ENCODE results near the gene COG4.

COG4 gene

DNA sequence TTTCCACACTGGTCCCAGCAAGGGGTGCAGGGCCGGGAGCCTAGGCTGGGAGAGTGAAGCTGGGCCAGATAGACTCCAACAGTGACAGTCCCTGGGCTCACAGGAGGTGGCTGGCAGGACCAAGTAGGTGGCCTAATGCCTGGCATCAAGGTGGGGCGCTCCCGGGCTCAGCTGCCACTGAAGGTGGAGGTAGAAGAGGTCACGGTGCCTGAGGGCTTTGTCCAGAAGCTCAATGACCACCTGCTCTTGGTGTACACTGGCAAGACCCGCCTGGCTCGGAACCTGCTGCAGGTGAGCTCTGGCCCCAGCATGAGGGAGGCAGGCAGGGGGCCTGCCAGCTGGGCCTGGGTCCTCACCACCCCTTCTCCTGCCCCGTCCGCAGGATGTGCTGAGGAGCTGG is 45.2 kb downstream of the COG4 start:
- no peak for DNase-seq

GRCh38 chr16:70476272-70477020 is 46.9 kb downstream of the COG4 start:
- no peak for DNase-seq

DNA sequence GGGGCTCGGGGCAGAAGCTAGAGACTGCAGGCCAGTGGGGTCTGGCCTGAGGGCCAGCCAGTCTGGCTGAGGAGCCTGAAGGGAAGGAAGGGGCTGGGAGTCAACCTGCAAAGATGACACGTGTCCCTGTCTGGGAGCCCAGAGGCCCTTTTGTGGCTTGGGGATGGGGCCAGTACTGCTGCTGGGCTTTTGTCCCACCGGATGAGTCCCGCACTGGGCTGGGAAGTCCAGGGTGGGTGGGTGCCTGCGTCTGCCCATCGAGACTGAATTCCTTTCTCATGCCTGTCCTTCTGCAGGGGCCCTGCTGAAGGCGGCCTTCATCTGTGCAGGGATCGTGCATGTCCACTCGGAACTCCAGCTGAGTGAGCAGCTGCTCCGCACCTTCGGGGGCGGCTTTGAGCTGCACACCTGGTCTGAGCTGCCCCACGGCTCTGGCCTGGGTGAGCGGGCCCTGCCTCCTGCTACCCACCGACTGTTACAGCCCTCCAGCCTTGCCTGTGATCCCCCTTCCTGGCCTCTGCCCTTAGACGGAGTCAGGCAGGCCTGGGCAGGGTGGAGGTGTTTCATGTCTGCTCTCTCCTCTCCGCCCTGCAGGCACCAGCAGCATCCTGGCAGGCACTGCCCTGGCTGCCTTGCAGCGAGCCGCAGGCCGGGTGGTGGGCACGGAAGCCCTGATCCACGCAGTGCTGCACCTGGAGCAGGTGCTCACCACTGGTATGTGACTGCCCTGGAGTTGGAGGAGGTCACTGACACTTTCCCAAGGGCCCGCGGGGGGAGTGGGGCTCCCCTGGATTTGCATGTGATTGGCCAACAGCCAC is 48.1 kb downstream of the COG4 start:
- DNase-seq: no peak

GRCh38 chr16:70474320-70475053 is 48.9 kb downstream of the COG4 start:
- no peak for DNase-seq

GRCh38 chr16:70473446-70474319 is 49.7 kb downstream of the COG4 start:
- DNase-seq: no peak

DNA sequence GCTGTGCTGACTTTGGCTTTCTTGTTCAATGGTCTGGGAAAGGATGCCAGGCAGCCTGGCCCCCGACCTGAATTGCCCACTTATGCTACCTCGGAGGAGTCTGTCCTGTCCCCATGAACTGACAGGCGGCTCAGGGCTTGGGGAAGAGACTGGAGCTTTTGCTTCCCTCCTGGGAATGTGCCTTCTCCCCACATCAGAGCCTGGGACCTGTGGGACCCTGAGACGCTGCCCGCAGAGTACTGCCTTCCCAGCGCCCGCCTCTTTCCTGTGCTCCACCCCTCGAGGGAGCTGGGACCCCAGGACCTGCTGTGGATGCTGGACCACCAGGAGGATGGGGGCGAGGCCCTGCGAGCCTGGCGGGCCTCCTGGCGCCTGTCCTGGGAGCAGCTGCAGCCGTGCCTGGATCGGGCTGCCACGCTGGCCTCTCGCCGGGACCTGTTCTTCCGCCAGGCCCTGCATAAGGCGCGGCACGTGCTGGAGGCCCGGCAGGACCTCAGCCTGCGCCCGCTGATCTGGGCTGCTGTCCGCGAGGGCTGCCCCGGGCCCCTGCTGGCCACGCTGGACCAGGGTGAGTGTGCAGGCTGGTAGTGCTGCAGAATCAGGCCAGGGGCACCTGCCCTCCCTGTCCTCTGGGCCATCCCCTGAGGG is 50.4 kb downstream of the COG4 start:
- DNase-seq: no peak

GRCh38 chr16:70470927-70471341 is 52.4 kb downstream of the COG4 start:
- DNase-seq: no peak

GRCh38 chr16:70470141-70470926 is 53.0 kb downstream of the COG4 start:
- DNase-seq: no peak

DNA sequence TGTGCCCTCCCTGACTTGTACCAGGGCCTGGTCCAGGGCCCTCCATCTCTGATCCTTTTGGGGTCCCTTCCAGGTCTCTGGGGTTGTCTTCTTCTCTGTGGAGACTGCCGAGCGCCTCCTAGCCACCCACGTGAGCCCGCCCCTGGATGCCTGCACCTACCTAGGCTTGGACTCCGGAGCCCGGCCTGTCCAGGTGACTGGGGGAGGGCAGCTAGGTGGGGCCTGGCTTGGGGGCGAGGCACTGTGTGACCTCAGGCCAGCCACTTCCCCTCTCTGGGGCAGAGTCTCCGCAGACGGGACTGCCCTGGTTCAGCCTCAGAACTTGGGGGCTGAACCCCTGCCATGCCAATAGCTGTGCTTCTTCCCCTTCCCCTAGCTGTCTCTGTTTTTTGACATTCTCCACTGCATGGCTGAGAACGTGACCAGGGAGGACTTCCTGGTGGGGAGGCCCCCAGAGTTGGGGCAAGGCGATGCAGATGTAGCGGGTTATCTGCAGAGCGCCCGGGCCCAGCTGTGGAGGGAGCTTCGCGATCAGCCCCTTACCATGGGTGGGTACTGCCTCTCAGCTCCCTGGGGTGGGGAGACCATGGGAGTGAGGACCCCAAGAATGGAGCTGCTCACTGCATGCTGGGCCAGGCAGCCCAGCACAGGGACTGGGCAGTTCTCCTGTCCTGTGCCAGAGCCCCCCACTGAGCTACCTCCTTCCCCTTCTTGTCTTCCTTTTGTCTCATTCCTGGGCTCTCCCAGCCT is 54.4 kb downstream of the COG4 start:
- DNase-seq: no peak

GRCh38 chr16:70467608-70468007 is 55.7 kb downstream of the COG4 start:
- no peak for DNase-seq

DNA sequence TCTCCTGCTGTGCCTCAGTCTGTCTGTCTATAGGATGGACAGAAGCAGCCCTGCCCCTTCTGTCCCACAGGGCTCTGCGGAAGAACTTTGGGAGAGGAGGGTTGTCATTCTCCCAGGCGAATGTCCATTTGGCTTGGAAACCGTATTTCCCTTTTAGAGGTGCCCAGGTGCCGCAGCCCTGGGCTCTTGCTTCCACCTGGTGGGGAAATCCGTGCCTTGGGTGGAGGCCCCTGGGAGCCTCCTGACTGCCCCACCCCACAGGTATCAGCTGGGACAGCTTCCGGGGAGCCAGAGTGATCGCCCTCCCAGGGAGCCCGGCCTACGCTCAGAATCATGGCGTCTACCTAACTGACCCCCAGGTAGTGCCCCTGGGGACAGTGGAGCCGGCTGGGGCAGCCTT is 56.2 kb downstream of the COG4 start:
- DNase-seq: no peak

DNA sequence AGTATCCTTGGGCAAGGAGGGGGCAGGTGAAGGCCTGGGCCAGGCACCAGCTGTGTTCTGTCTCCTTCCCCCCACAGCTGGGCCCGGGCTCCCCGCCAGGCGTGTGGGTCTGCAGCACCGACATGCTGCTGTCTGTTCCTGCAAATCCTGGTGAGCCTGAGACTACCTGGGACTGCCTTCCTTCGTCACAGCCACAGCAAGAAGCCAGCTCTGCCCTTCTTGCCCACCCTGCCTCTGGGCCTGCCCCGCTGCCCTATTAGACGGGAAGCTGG is 56.6 kb downstream of the COG4 start:
- no peak for DNase-seq

GRCh38 chr16:70465999-70466804 is 57.2 kb downstream of the COG4 start:
- DNase-seq: no peak

GRCh38 chr16:70463235-70463634 is 60.1 kb downstream of the COG4 start:
- DNase-seq: no peak

DNA sequence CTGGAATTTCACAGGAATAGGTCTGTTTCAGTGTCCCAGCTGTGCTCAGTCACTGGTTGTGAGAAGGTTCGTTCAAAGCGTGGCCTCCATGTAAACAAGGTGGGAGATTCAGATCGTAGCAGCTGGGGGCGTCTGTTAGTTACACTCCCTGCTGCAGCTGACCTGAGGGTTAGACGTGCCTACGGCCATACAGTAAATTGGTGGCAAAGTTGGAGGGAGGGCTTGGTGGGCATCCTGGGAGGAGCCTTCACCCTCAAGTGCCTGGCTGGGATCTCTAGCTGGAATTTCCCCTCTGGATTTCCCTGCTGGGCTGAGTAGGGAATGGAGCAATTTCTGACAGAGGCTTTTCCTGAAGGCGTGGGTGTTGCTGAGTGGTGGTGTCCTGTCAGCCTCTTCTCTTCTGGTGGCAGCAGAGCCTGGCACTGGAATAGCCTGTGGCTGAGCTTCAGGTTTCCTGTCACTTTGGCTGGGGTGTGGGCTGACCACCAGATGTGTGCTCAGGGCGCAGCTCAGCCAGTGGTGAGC is 62.6 kb downstream of the COG4 start:
- DNase-seq: no peak

GRCh38 chr16:70457446-70458166 is 65.7 kb downstream of the COG4 start:
- DNase-seq: no peak

DNA sequence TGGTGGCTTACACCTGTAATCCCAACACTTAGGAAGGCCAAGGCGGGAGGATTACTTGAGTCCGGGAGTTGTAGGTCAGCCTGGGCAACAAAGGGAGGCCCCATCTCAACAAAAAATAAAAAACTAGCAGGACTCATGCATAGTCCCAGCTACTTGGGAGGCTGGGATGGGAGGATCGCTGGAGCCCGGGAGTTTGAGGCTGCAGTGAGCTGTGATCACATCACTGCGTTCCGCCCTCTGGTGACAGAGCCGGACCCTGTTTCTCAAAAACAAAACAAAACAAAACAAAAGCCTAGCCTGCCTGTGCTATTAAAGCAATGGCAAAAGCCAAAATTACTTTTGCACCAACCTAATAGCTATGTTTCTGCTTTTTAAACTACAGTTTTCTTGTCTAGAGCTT is 67.4 kb downstream of the COG4 start:
- DNase-seq: no peak

- no peak for DNase-seq
Measured at GRCh38 chr16:70454222-70455034, 68.9 kb downstream of the COG4 start, which contains the start of gene FCSK. Gene FCSK, plus strand, starts transcription at chr16:70454595. Its CDS starts 8,596 bp downstream, at chr16:70463191.
